A549 (cell line): ENCODE data around the gene TMEM163.

ENCODE experiments used
- ATOH8 ChIP-seq: fragments of 250-450 bp; sonication (Bioruptor Pico); IDR thresholded peaks from 2 replicates; pipeline ENCODE4 v1.5.0; 2020; ENCODE audit warnings: low read depth, mild to moderate bottlenecking, moderate library complexity
- CBX2 ChIP-seq: fragments of 200-600 bp; sonication (generic); IDR thresholded peaks from 2 replicates; pipeline ENCODE4 v1.6.1; 2016; ENCODE audit warnings: low read depth, mild to moderate bottlenecking, borderline replicate concordance
- JUN ChIP-seq, 2 experiments: fragments of >200 bp; sonication (Bioruptor Twin); formaldehyde crosslinking; IDR thresholded peaks; 2 replicates in 1 of 2; 3 replicates in 1 of 2; pipeline ENCODE4 v1.6.1; 2016 to 2017
- MAX ChIP-seq: IDR thresholded peaks from 2 replicates; pipeline ENCODE4 v1.6.1; 2012
- MAZ ChIP-seq: fragments of 150-350 bp; IDR thresholded peaks from 2 replicates; pipeline ENCODE4 v1.6.1; 2014; ENCODE audit warnings: antibody characterized with exemption, low read depth, low read length, borderline replicate concordance
- POLR2A ChIP-seq: IDR thresholded peaks from 2 replicates; pipeline ENCODE4 v1.6.1; 2012; ENCODE audit warnings: mild to moderate bottlenecking, low read length
- RARB ChIP-seq: fragments of 250-450 bp; sonication (Bioruptor Pico); IDR thresholded peaks from 2 replicates; pipeline ENCODE4 v1.8.0; 2021; ENCODE audit warnings: mild to moderate bottlenecking, moderate library complexity
- SMC3 ChIP-seq: fragments of >200 bp; sonication (Bioruptor Twin); formaldehyde crosslinking; IDR thresholded peaks from 3 replicates; pipeline ENCODE4 v1.6.1; 2018; ENCODE audit warnings: inconsistent platforms
- SREBF2 ChIP-seq: fragments of 450-650 bp; IDR thresholded peaks from 2 replicates; pipeline ENCODE4 v1.6.1; 2014; ENCODE audit warnings: mild to moderate bottlenecking, moderate library complexity
- TF ChIP-seq, protein P1 (sequence below): fragments of >200 bp; sonication (Bioruptor Twin); formaldehyde crosslinking; IDR thresholded peaks from 3 replicates; pipeline ENCODE4 v1.5.1; 2016
- TF ChIP-seq, protein P2 (sequence below): IDR thresholded peaks from 2 replicates; pipeline ENCODE4 v1.6.1; 2012

DNA sequence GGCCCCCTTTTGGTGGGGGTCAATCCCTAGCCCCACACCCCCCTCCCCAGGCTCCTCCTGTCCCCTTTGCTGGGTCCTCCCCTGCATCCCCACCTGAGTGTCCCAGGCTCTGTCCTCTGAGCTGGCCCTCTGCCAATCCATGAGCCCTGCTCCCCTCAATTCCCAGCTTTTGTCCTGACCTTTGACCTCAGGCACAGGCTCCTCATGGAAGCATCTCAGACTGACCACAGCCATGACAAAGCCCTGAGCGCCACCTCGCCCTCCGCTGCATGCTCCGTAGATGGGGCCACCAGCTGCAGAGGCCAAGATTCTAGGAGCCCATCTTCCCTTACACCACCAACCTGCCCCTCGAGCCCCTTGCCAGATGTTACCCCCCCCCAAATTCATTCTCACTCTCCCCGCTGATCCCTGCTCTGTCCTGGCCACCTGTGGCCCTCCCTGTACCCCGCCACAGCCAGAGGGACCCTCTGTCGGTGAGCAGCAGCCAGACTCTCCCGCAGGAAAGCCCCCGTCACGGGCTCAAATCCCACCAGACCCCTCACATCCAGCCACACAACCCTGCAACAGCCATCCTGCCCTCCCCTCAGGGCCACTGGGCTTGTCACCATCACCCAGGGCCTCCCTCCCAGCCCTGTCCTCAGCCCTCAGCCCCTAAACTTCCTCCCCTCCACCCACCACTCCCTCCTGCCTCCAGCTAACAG, 258.9 kb downstream of the TMEM163 start:
- TF ChIP-seq, protein P1, sequence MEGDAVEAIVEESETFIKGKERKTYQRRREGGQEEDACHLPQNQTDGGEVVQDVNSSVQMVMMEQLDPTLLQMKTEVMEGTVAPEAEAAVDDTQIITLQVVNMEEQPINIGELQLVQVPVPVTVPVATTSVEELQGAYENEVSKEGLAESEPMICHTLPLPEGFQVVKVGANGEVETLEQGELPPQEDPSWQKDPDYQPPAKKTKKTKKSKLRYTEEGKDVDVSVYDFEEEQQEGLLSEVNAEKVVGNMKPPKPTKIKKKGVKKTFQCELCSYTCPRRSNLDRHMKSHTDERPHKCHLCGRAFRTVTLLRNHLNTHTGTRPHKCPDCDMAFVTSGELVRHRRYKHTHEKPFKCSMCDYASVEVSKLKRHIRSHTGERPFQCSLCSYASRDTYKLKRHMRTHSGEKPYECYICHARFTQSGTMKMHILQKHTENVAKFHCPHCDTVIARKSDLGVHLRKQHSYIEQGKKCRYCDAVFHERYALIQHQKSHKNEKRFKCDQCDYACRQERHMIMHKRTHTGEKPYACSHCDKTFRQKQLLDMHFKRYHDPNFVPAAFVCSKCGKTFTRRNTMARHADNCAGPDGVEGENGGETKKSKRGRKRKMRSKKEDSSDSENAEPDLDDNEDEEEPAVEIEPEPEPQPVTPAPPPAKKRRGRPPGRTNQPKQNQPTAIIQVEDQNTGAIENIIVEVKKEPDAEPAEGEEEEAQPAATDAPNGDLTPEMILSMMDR, result no peak
- TF ChIP-seq RARB (CRISPR knock-in tag), result no peak
- TF ChIP-seq JUN (IDR thresholded peaks at IDR 0.05), result no peak
- TF ChIP-seq, protein P2, sequence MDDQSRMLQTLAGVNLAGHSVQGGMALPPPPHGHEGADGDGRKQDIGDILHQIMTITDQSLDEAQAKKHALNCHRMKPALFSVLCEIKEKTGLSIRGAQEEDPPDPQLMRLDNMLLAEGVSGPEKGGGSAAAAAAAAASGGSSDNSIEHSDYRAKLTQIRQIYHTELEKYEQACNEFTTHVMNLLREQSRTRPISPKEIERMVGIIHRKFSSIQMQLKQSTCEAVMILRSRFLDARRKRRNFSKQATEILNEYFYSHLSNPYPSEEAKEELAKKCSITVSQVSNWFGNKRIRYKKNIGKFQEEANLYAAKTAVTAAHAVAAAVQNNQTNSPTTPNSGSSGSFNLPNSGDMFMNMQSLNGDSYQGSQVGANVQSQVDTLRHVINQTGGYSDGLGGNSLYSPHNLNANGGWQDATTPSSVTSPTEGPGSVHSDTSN, result no peak
- TF ChIP-seq MAX, result no peak
- no peak for TF ChIP-seq ATOH8 (CRISPR knock-in tag)
- TF ChIP-seq SMC3, result no peak
- TF ChIP-seq POLR2A, result no peak
- TF ChIP-seq SREBF2, result no peak
- no peak for TF ChIP-seq MAZ
- TF ChIP-seq CBX2, result no peak
